Lung (tissue), 12 donors: Measurements from ENCODE around the gene GAPDH. TPM values are rescaled to one million over a fixed set of nuclear protein-coding genes. Genes with fewer than 3 reads are reported as not detected.

Source experiments
- ATAC-seq: fragments of 200-7000 bp; cut with Tn5 transposase; one replicate; pipeline ENCODE4 v1.9.1; 2020; ENCODE audit warnings: moderate number of reproducible peaks; ENCODE audit not compliant: insufficient read depth, low FRiP score
- DNase-seq, 3 donors: peaks; one replicate each; pipeline ENCODE4 v3.0.0-alpha.2; 2013 to 2017
- H3K27ac ChIP-seq, 2 donors: one replicate each; pipeline ENCODE4 v1.5.1; 2013; ENCODE audit warnings: mild to moderate bottlenecking in 2 of 2, moderate library complexity in 2 of 2, control low read depth in 1 of 2, inconsistent platforms in 1 of 2, low read depth in 1 of 2, low read length in 1 of 2
- H3K27me3 ChIP-seq, 3 donors: one replicate each; pipeline ENCODE4 v1.5.1; 2013; ENCODE audit warnings: low read length in 2 of 3; ENCODE audit not compliant: control insufficient read depth in 3 of 3, insufficient read depth in 3 of 3
- H3K36me3 ChIP-seq, 4 donors: one replicate each; pipeline ENCODE4 v1.5.1; 2013; ENCODE audit warnings: low read length in 4 of 4, mild to moderate bottlenecking in 1 of 4, moderate library complexity in 1 of 4; ENCODE audit not compliant: control insufficient read depth in 4 of 4, insufficient read depth in 4 of 4
- H3K4me1 ChIP-seq, 5 donors: one replicate each; pipeline ENCODE4 v1.5.1; 2013; ENCODE audit warnings: low read length in 5 of 5, mild to moderate bottlenecking in 2 of 5, moderate library complexity in 1 of 5; ENCODE audit not compliant: control insufficient read depth in 5 of 5, insufficient read depth in 5 of 5
- H3K4me3 ChIP-seq: one replicate; pipeline ENCODE4 v1.5.1; 2013; ENCODE audit warnings: mild to moderate bottlenecking, control low read depth, moderate library complexity
- H3K9ac ChIP-seq, 2 donors: one replicate each; pipeline ENCODE4 v1.5.1; 2013; ENCODE audit warnings: low read length in 2 of 2, control low read depth in 1 of 2; ENCODE audit not compliant: insufficient read depth in 1 of 2
- H3K9me3 ChIP-seq, 4 donors: one replicate each; pipeline ENCODE4 v1.5.1; 2013; ENCODE audit warnings: low read length in 3 of 4, mild to moderate bottlenecking in 1 of 4, moderate library complexity in 1 of 4; ENCODE audit not compliant: control insufficient read depth in 4 of 4, insufficient read depth in 3 of 4
- WGBS, 2 donors: extraction: QIAGEN DNeasy Blood & Tissue Kit; methylation state at CpG; one replicate each; pipeline ENCODE4 v1.1.7; 2013; 5-methylcytosine and 5-hydroxymethylcytosine counted together
- polyA plus RNA-seq, 2 donors: library from polyadenylated mRNA; stranded (reverse); fragments of 200-250 nt; gene quantifications; one replicate each; pipeline ENCODE4 v1.2.1, GENCODE V29; 2013
- total RNA-seq, 2 donors: library from RNA; depleted of rRNA in 1 of 2; stranded (reverse); fragments of >200 nt in 1 of 2; gene quantifications; one replicate each; pipeline ENCODE4 v1.2.1, GENCODE V29; 2014 to 2021
- TF ChIP-seq, protein P1 (sequence below): IDR thresholded peaks from 2 replicates; pipeline ENCODE4 v1.5.1; 2012; ENCODE audit warnings: mild to moderate bottlenecking; ENCODE audit errors: control extremely low read depth, extremely low read depth
- donor health status: control.
- donor health status: control.
- donor health status: Bipolar disorder and iron deficiency.
- donor health status: healthy.
- donor health status: DM: yes; HTN: yes; CAD: no.

Gene GAPDH
- total and polyA plus RNA-seq, 4 donors: 843 to 3,540 (median 1,694) TPM

DNA sequence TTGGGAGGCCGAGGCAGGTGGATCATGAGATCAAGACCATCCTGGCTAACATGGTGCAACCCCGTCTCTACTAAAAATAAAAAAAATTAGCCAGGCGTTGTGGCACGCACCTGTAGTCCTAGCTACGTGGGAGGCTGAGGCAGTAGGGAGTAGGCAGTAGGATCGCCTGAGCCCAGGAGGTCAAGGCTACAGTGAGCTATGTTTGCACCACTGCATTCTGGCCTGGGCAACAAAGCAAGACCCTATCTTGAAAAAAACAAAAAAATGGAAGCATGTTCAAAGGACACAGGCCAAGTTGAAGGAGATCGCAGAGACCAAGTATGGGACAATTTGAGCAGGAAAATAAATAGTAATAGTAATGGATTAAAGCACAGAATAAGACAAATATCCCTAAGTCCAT is 26.2 kb upstream of the GAPDH start:
- DNase-seq (no peak), ATAC-seq (no peak)
- Histone ChIP-seq H3K4me3 (no peak overlapping the region), H3K36me3 (peaks cover 9 to 29% (median 12%) of the 10 kb centered on the region in 4 donors), H3K9me3 (no peaks in the 10 kb centered on the region), H3K27me3 (no peaks in the 10 kb centered on the region), H3K4me1 (no peaks in the 10 kb centered on the region), H3K9ac (no peak overlapping the region), H3K27ac (no peak overlapping the region)
- 83 to 89% methylated on average over 7 of the region's 7 CpGs for WGBS, 2 donors
- TF ChIP-seq, protein P1, sequence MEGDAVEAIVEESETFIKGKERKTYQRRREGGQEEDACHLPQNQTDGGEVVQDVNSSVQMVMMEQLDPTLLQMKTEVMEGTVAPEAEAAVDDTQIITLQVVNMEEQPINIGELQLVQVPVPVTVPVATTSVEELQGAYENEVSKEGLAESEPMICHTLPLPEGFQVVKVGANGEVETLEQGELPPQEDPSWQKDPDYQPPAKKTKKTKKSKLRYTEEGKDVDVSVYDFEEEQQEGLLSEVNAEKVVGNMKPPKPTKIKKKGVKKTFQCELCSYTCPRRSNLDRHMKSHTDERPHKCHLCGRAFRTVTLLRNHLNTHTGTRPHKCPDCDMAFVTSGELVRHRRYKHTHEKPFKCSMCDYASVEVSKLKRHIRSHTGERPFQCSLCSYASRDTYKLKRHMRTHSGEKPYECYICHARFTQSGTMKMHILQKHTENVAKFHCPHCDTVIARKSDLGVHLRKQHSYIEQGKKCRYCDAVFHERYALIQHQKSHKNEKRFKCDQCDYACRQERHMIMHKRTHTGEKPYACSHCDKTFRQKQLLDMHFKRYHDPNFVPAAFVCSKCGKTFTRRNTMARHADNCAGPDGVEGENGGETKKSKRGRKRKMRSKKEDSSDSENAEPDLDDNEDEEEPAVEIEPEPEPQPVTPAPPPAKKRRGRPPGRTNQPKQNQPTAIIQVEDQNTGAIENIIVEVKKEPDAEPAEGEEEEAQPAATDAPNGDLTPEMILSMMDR: no peak

DNA sequence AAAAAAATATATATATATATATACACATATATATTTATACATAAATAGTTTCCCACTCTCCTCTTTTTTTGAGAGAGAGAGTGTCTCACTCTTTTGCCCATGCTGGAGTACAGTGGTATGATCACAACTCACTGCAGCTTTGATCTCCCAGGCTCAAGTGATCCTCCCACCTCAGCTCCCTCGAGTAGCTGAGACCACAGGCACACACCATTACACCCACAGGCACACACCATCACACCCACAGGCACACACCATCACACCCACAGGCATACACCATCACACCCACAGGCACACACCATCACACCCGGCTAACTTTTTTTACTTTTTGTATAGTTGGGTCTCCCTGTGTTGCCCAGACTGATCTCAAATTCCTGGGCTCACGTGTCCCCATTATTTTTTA is 14.1 kb upstream of the GAPDH start:
- DNase-seq: no peak
- ATAC-seq: no peak
- H3K27ac ChIP-seq: no peak overlapping the region
- peaks cover 29 to 64% (median 48%) of the 10 kb centered on the region in 4 donors for H3K36me3 ChIP-seq
- H3K27me3 ChIP-seq: no peaks in the 10 kb centered on the region
- H3K9ac ChIP-seq: no peak overlapping the region
- H3K4me3 ChIP-seq: no peak overlapping the region
- TF ChIP-seq, protein P1: no peak
- H3K4me1 ChIP-seq: no peaks in the 10 kb centered on the region
- WGBS, 2 donors: 81 to 90% methylated on average over 3 of the region's 3 CpGs
- H3K9me3 ChIP-seq: no peaks in the 10 kb centered on the region

DNA sequence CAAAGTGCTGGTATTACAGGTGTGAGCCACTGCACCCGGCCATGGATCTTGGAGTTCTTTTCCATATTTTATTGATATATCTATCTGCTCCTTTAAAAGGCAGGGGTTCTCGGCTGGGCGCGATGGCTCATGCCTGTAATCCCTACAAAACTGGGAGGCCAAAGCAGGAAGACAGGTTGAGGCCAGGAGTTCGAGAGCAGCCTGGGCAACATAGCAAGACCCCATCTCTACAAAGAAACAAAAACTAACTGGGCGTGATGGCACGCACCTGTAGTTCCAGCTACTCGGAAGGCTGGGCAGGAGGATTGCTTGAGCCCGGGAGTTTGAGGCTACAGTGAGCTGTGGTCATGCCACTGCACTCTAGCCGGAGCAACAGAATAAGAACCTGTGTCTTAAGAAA is 12.1 kb upstream of the GAPDH start:
- Histone ChIP-seq H3K27me3 (no peaks in the 10 kb centered on the region), H3K4me1 (no peaks in the 10 kb centered on the region), H3K4me3 (no peak overlapping the region), H3K9ac (no peak overlapping the region), H3K9me3 (no peaks in the 10 kb centered on the region), H3K27ac (no peak overlapping the region), H3K36me3 (peaks cover 28 to 70% (median 54%) of the 10 kb centered on the region in 4 donors)
- WGBS, 2 donors: 87 to 94% methylated on average over 10 of the region's 10 CpGs
- DNase-seq (no peak), ATAC-seq (no peak)
- TF ChIP-seq, protein P1: no peak

DNA sequence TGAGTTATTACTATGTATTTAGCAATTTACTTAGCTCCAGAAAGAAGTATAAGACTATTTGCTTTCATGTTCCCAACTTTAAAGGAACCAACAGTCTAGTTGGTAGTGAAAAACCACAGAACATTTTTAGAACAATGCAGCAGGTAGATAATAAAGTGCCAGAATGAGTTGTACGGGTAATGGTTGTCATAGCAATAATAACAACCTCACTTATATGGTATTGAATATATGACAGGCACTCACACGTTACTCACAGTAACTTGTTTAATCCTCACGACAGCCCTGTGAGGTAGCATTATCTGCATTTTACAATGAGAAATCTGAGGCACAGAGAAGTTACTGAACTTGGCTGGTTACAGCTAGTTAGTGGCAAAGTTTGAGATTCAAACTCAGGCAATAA is 10.6 kb upstream of the GAPDH start:
- Histone ChIP-seq H3K9ac (no peak overlapping the region), H3K36me3 (peaks cover 21 to 74% (median 62%) of the 10 kb centered on the region in 4 donors), H3K27me3 (no peaks in the 10 kb centered on the region), H3K27ac (no peak overlapping the region), H3K9me3 (no peaks in the 10 kb centered on the region), H3K4me3 (no peak overlapping the region), H3K4me1 (no peaks in the 10 kb centered on the region)
- DNase-seq (no peak), ATAC-seq (no peak)
- TF ChIP-seq, protein P1: no peak
- WGBS, 2 donors: 86 to 96% methylated on average over 3 of the region's 3 CpGs
